Prostate gland (tissue), 2 donors: Measurements from ENCODE around the gene CUL4A.

Experiments used
- CTCF ChIP-seq, 4 experiments: fragments of 200-600 bp in 2 of 4; fragments of 450-650 bp in 2 of 4; sonication (generic) in 2 of 4; IDR thresholded peaks; 1 replicate in 3 of 4; 2 replicates in 1 of 4; pipeline ENCODE4 v1.5.1; 2016 to 2019; ENCODE audit warnings: antibody characterized with exemption in 4 of 4, mild to moderate bottlenecking in 2 of 4, moderate library complexity in 2 of 4
- POLR2AphosphoS5 ChIP-seq: sonication (generic); formaldehyde crosslinking; IDR thresholded peaks from one replicate; pipeline ENCODE4 v1.6.1; 2017; ENCODE audit warnings: antibody characterized with exemption

- TF ChIP-seq POLR2AphosphoS5 = no peak
- TF ChIP-seq CTCF (IDR thresholded peaks at IDR 0.05) = no peak
Observed at GRCh38 chr13:113178070-113178895, 31.1 kb upstream of the CUL4A start.
